IPS DF 6.9 (cell line): ENCODE measurements around the gene RBM19.

Experiments used
- DNase-seq: peaks from one replicate; pipeline ENCODE4 v3.0.0-alpha.2; 2013; ENCODE audit warnings: low read depth, low spot score
- H3K27ac ChIP-seq: one replicate; pipeline ENCODE4 v1.5.1; 2013; ENCODE audit warnings: low read length, control low read depth
- H3K27me3 ChIP-seq: 2 replicates; pipeline ENCODE4 v1.6.1; 2013; ENCODE audit warnings: mild to moderate bottlenecking, low read length; ENCODE audit not compliant: control insufficient read depth, insufficient read depth
- H3K36me3 ChIP-seq: 2 replicates; pipeline ENCODE4 v1.6.1; 2013; ENCODE audit warnings: low read length; ENCODE audit not compliant: control insufficient read depth, insufficient read depth
- H3K4me1 ChIP-seq: 2 replicates; pipeline ENCODE4 v1.6.1; 2013; ENCODE audit warnings: low read length; ENCODE audit not compliant: control insufficient read depth, insufficient read depth
- H3K4me3 ChIP-seq: 2 replicates; pipeline ENCODE4 v1.5.1; 2013; ENCODE audit warnings: mild to moderate bottlenecking, low read length
- H3K9me3 ChIP-seq: 2 replicates; pipeline ENCODE4 v1.6.1; 2013; ENCODE audit warnings: low read length, inconsistent platforms; ENCODE audit not compliant: control insufficient read depth, insufficient read depth
- WGBS: extraction: QIAGEN DNeasy Blood & Tissue Kit; methylation state at CpG from one replicate; pipeline ENCODE4 v1.1.7; 2013; ENCODE audit warnings: mixed read lengths, missing lambda C conversion rate; ENCODE audit not compliant: insufficient read length, insufficient coverage; 5-methylcytosine and 5-hydroxymethylcytosine counted together

RBM19 gene, protein sequence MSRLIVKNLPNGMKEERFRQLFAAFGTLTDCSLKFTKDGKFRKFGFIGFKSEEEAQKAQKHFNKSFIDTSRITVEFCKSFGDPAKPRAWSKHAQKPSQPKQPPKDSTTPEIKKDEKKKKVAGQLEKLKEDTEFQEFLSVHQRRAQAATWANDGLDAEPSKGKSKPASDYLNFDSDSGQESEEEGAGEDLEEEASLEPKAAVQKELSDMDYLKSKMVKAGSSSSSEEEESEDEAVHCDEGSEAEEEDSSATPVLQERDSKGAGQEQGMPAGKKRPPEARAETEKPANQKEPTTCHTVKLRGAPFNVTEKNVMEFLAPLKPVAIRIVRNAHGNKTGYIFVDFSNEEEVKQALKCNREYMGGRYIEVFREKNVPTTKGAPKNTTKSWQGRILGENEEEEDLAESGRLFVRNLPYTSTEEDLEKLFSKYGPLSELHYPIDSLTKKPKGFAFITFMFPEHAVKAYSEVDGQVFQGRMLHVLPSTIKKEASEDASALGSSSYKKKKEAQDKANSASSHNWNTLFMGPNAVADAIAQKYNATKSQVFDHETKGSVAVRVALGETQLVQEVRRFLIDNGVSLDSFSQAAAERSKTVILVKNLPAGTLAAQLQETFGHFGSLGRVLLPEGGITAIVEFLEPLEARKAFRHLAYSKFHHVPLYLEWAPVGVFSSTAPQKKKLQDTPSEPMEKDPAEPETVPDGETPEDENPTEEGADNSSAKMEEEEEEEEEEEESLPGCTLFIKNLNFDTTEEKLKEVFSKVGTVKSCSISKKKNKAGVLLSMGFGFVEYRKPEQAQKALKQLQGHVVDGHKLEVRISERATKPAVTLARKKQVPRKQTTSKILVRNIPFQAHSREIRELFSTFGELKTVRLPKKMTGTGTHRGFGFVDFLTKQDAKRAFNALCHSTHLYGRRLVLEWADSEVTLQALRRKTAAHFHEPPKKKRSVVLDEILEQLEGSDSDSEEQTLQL

DNA sequence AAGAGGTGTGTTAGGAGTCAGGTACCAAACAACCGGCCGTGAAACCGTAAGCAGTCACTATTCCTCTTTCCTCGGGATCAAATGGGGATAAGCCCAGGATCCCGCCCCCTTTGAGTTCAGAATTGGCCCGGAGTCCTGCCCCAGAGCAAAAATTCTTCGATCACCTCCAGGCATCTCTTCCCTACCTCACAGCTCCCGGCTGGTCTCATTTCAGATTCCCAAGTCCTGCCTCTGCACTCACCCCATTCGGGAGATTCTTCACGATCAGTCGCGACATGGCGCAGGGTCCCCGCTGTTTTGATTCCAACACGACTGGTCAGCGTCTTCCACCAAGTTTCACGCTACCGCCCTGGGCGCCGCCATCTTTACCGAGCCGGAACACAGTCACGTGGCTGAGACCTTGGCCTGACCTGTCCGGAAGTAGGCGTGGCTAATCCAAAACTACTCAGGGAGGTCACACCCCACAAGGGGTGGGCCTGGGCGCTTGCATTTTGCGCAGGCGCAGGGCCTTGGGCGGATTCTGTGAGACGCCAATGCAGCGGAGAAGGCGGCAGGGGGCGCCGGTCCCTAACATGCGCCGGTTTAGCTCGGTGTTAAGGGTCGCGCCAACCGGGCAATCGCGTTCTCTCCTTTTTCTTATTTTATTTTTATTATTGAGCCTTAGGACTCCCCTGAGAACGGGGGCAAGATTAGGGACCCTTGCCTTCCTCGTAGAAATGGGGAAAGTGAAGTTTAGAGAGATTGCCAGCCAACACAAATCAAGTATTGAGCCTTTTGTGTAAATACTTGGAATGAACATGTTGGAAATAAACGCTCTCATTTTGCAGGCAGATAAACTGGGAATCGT lies at the start of gene RBM19:
RBM19 (minus strand) TSS at position 375 of the 847 bp plus-strand sequence; CDS start at position 277, 98 bp downstream.
- no peaks in the 10 kb centered on the region for H3K27me3 ChIP-seq
- no peaks in the 10 kb centered on the region for H3K9me3 ChIP-seq
- WGBS = no CpG with 5 or more reads among the region's 46 CpGs
- no peak within 1 kb of the TSS for H3K27ac ChIP-seq
- H3K4me1 ChIP-seq = no peaks in the 10 kb centered on the region
- peak; percentile 98 for DNase-seq
- H3K36me3 ChIP-seq = peaks cover 6% of the 10 kb centered on the region
- peak within 1 kb of the TSS; percentile 74 for H3K4me3 ChIP-seq

DNA sequence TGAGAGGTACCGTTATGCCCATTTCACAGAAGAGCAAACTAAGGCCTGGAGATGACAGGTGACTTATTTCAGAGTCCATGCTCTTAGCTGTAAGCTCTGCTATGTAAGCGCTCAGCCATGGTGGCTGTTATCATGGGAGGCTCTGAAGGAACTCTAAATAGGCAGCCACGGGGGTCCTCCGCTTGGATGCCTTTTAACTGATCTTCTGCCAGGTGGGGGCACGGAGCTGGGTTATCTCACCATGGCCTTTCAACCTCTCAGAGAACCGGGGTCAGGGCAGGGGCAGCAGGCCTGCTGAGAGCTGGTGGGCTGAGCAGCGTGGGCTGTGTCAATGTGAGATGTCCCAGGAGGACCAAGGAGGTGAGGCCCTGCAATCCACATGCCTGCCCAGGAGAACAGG lies 49.7 kb upstream of the RBM19 start:
- Histone ChIP-seq H3K27me3 (no peaks in the 10 kb centered on the region), H3K27ac (no peak overlapping the region), H3K4me3 (no peak overlapping the region), H3K9me3 (no peaks in the 10 kb centered on the region), H3K4me1 (no peaks in the 10 kb centered on the region), H3K36me3 (no peaks in the 10 kb centered on the region)
- DNase-seq = no peak
- WGBS = no CpG with 5 or more reads among the region's 7 CpGs

DNA sequence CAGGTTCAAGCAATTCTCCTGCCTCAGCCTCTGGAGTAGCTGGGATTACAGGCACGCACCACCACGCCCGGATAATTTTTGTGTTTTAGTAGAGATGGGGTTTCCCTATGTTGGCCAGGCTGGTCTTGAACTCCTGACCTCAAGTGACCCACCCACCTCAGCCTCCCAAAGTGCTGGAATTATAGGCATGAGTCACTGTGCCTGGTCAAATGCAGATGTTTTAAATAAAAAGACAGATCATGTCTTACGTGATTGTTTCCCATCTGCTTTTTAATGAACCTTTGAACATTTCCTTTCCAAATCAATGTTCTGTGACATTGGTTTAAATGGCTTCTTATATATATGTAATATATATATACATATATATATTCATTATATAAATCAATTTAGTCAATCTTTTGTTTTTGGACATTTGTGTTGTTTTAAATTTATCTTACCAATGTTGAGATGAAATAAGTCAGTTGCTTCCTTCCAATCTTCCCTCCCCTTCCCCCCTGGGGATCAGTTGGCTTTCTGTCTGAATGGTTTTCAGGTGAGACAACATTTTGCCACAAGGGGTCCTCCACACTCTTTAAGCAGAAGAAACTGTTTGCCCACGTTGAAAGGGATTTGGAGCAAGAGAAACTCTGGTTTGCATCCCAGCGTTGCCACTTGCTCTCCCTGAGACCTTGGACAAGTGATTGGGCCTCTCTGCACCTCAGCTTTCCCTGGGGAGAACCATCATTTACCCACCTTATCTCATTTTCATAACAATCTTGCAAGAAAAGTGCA lies 47.6 kb upstream of the RBM19 start:
- Histone ChIP-seq H3K4me3 (no peak overlapping the region), H3K36me3 (no peaks in the 10 kb centered on the region), H3K27ac (no peak overlapping the region), H3K27me3 (no peaks in the 10 kb centered on the region), H3K9me3 (no peaks in the 10 kb centered on the region), H3K4me1 (no peaks in the 10 kb centered on the region)
- peak; percentile 72 for DNase-seq
- WGBS = no CpG with 5 or more reads among the region's 6 CpGs

DNA sequence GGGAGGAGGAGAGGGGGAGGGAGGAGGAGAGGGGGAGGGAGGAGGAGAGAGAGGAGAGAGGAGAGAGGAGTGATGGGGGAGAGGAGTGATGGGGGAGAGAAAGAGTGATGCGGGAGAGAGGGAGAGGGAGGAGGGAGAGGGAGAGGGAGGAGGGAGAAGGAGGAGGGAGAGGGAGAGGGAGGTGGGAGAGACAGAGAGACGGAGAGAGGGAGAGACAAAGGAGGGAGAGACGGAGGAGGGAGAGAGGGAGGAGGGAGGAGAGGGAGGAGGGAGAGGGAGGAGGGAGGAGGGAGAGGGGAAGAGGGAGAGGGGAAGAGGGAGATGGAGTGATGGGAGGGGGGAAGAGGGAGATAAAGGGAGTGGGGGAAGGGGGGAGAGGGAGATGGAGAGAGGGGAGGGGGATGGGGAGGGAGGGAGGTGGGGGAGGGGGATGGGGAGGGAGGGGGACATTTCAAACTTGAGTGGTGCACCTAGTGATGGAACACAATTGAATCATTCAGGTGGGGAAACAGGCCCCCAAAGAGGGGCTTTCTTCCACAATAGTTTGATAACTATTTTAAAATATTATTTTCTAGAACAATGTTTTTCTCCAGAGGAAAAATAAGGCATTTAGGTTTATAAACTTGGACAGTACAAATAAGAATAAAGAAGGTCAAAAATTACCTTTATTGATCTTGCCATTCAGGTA lies 46.8 kb upstream of the RBM19 start:
- Histone ChIP-seq H3K27me3 (no peaks in the 10 kb centered on the region), H3K9me3 (no peaks in the 10 kb centered on the region), H3K27ac (no peak overlapping the region), H3K4me1 (no peaks in the 10 kb centered on the region), H3K4me3 (no peak overlapping the region), H3K36me3 (no peaks in the 10 kb centered on the region)
- WGBS = 100% methylated on average over 1 of the region's 3 CpGs
- DNase-seq = no peak

DNA sequence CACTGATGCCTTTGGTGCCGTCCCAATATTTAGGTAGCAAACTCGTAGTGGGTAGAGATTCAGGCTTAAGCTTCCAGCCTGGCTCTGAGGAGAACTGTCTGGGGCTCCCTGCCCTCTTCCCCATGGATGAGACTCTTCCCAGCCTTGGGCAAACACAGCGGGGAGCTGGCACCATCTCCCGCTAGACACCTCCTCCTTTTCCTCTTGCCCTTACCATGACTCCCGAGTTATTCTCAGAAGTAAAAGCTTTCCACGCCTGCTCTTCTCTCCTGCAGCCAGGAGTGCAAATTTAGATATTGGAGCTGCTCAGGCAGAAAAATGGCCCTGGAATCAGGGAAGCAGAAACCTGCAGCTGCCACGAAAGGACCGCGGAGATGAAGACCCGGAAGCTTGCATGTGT lies 45.6 kb upstream of the RBM19 start:
- Histone ChIP-seq H3K4me1 (no peaks in the 10 kb centered on the region), H3K9me3 (no peaks in the 10 kb centered on the region), H3K36me3 (no peaks in the 10 kb centered on the region), H3K4me3 (no peak overlapping the region), H3K27ac (no peak overlapping the region), H3K27me3 (no peaks in the 10 kb centered on the region)
- no peak for DNase-seq
- WGBS = no CpG with 5 or more reads among the region's 10 CpGs

DNA sequence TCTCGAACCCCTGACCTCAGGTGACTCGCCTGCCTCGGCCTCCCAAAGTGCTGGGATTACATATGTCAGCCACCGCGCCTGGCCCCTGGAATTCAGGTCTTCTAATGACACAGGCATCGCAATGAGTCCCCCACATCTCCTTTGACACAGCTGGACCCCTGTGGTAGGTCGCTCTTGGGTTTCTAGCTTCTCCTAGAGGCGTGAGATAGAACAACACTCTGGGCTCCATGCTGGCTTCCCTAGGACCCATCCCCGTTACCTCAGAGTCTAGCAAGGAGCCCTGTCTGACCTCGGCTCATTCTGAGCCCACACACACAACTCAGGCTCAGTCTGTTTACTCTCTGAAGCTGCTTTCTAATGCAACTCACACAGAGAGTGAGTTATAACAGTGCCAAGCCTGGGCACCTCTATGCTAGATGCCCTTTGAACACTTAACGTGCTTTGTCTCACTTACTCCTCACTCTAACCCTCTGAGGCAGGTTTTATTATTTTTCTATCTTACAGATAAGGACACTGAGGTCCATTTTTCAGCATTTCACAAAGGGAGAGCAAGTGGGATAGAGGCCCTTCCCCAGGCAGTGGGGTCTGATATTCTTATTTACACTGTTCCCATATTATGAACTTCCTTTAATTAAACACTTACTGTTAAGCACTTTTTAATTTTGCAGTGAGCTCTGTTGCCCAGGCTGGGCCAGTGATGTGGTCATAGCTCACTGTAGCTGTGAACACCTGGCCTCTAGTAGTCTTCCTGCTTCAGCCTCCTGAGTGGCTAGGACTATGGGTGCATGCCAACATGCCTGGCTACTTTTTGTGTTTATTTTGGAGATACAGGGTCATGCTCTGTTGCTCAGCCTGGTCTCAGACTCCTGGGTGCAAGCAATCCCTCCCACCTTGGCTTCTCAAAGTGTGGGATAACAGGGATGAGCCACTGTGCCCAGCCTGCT lies 40.6 kb upstream of the RBM19 start:
- H3K4me3 ChIP-seq = no peak overlapping the region
- no peaks in the 10 kb centered on the region for H3K36me3 ChIP-seq
- H3K9me3 ChIP-seq = no peaks in the 10 kb centered on the region
- no peaks in the 10 kb centered on the region for H3K4me1 ChIP-seq
- H3K27ac ChIP-seq = no peak overlapping the region
- no CpG with 5 or more reads among the region's 11 CpGs for WGBS
- H3K27me3 ChIP-seq = no peaks in the 10 kb centered on the region
- no peak for DNase-seq

DNA sequence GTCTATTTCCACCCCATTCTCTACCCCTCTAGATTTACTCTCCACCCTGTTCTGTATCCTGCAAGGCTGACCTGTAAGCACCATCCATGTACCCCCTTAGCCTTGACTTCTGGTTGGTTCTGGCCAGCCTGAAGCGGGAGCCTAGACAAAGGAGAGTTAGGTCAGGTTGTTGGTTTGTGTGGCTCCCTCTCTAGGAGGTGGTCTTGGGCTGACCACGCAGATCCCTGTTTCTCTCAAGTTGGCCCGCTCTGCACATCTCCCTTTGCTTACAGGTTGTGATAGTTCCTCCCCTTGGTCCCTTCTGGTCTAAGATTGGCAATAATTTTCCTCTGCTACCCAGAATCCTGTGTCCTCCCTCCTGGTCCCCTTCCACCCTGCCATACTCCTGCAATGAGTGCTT lies 38.3 kb upstream of the RBM19 start:
- no peak for DNase-seq
- no CpG with 5 or more reads among the region's 3 CpGs for WGBS
- no peaks in the 10 kb centered on the region for H3K4me1 ChIP-seq
- no peaks in the 10 kb centered on the region for H3K36me3 ChIP-seq
- H3K4me3 ChIP-seq = no peak overlapping the region
- H3K27me3 ChIP-seq = no peaks in the 10 kb centered on the region
- no peak overlapping the region for H3K27ac ChIP-seq
- no peaks in the 10 kb centered on the region for H3K9me3 ChIP-seq

DNA sequence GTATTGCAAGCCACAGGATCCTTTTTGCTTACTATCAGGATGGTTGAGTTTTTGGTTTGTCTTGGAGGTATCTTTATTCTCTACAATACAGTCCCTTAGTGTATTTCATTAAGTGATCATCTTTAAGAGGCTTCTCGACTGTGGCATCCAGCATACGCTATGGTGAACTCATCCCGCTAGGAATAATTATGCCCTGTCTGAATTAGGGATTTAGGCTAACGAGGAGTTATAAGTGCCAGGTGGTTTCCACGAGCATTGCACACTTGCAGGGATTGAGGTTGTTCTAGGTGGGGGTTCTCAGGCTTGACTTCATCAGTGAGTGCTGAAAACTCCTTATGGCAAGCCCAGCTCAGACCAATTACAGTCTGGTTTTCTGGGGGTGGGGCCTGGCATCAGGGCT lies 37.2 kb upstream of the RBM19 start:
- Histone ChIP-seq H3K9me3 (no peaks in the 10 kb centered on the region), H3K4me3 (no peak overlapping the region), H3K27me3 (no peaks in the 10 kb centered on the region), H3K36me3 (no peaks in the 10 kb centered on the region), H3K27ac (no peak overlapping the region), H3K4me1 (no peaks in the 10 kb centered on the region)
- DNase-seq = no peak
- no CpG with 5 or more reads among the region's 5 CpGs for WGBS
